ENCODE measurements around the gene RGS17.

DNA sequence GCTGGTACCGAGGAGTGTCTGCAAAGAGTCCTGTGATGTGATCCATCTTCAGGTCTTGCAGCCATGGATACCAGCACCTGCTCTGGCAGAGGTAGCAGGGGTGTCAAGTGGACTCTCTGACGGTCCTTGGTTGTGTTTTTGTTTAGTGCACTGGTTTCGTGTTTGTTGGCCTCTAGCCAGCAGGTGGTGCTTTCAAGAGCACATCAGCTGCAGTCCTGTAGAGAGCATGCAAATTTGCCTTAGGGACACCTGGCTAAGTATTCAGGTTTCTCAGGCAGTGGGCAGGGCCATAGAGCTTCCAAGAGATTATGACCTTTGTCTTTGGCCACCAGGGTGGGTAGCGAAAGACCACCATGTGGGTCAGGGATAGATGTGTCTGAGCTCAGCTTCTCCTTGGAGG is 14.5 kb upstream of the RGS17 start:
- TF ChIP-seq CTCF (IDR thresholded peaks at IDR 0.05) (no peak), POLR2A (IDR thresholded peaks at IDR 0.05) (no peak)
